Measurements from ENCODE around the gene SCAF1.

Gene SCAF1

GRCh38 chr19:49667473-49667872 is 25.5 kb downstream of the SCAF1 start:
- Histone ChIP-seq H3K4me3 (ENCODE audit: low read depth, low read length, poor library complexity, severe bottlenecking) (peak overlapping the region; percentile 83), H4K20me1 (ENCODE audit: insufficient read depth, low read length) (no peaks in the 10 kb centered on the region), H3K9ac (ENCODE audit: low read length) (peak overlapping the region; percentile 91), H3K36me3 (ENCODE audit: insufficient read depth, low read length) (peaks cover 31% of the 10 kb centered on the region), H3K4me1 (ENCODE audit: insufficient read depth, low read length, severe bottlenecking) (peaks cover 33% of the 10 kb centered on the region), H3F3A (ENCODE audit: insufficient read depth, low read length) (no peaks in the 10 kb centered on the region), H3K79me2 (ENCODE audit: insufficient read depth, low read length) (0 out of 2 replicates have a peak, but pooled peaks cover 5% of the 10 kb centered on the region), H3K27me3 (ENCODE audit: insufficient read depth, low read length) (no peaks in the 10 kb centered on the region), H3K9me3 (ENCODE audit: low read length) (no peaks in the 10 kb centered on the region), H2AFZ (ENCODE audit: low read length) (no peak overlapping the region), H3K4me2 (ENCODE audit: low read length) (peak overlapping the region; percentile 80), H3K27ac (ENCODE audit: low read depth, low read length, poor library complexity, severe bottlenecking) (peak overlapping the region; percentile 21), H3K9me2 (ENCODE audit: low read depth, low read length) (no peaks in the 10 kb centered on the region)
- no peak for TF ChIP-seq EZH2 (IDR thresholded peaks at IDR 0.05; ENCODE audit: borderline replicate concordance, low read length)
- TF ChIP-seq, protein P1, sequence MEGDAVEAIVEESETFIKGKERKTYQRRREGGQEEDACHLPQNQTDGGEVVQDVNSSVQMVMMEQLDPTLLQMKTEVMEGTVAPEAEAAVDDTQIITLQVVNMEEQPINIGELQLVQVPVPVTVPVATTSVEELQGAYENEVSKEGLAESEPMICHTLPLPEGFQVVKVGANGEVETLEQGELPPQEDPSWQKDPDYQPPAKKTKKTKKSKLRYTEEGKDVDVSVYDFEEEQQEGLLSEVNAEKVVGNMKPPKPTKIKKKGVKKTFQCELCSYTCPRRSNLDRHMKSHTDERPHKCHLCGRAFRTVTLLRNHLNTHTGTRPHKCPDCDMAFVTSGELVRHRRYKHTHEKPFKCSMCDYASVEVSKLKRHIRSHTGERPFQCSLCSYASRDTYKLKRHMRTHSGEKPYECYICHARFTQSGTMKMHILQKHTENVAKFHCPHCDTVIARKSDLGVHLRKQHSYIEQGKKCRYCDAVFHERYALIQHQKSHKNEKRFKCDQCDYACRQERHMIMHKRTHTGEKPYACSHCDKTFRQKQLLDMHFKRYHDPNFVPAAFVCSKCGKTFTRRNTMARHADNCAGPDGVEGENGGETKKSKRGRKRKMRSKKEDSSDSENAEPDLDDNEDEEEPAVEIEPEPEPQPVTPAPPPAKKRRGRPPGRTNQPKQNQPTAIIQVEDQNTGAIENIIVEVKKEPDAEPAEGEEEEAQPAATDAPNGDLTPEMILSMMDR (IDR thresholded peaks at IDR 0.05; ENCODE audit: low read length), result no peak

DNA sequence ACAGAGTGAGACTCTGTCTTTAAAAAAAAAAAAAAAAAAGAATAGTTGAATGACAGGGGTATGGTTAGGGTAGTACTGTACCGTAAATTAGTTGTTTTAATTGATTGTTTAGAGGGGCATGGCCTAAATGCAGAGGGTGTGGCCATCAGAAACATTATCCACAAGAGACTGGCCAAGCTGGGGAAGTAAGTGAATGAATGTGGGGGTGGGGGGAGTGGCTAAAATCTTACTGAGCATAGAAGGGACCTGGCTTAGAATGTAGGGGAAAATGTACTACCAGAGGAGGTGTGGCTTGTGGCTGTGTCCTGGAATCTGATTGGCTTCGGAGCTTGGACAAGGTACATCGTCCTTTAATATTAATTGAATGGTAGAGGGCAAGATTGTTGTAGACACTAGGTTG is 27.5 kb downstream of the SCAF1 start:
- TF ChIP-seq, protein P1 (IDR thresholded peaks at IDR 0.05; ENCODE audit: low read length), result no peak
- no peak for TF ChIP-seq EZH2 (IDR thresholded peaks at IDR 0.05; ENCODE audit: borderline replicate concordance, low read length)
- no peaks in the 10 kb centered on the region for H3K9me2 ChIP-seq (ENCODE audit: low read depth, low read length)
- no peak overlapping the region for H2AFZ ChIP-seq (ENCODE audit: low read length)
- H3K36me3 ChIP-seq (ENCODE audit: insufficient read depth, low read length), result peaks cover 22% of the 10 kb centered on the region
- H3K9ac ChIP-seq (ENCODE audit: low read length), result no peak overlapping the region
- H3K79me2 ChIP-seq (ENCODE audit: insufficient read depth, low read length), result 0 out of 2 replicates have a peak, but pooled peaks cover 5% of the 10 kb centered on the region
- no peaks in the 10 kb centered on the region for H3K27me3 ChIP-seq (ENCODE audit: insufficient read depth, low read length)
- H3K27ac ChIP-seq (ENCODE audit: low read depth, low read length, poor library complexity, severe bottlenecking), result no peak overlapping the region
- H3K4me1 ChIP-seq (ENCODE audit: insufficient read depth, low read length, severe bottlenecking), result peaks cover 40% of the 10 kb centered on the region
- H3K9me3 ChIP-seq (ENCODE audit: low read length), result no peaks in the 10 kb centered on the region
- peaks cover 6% of the 10 kb centered on the region; the same call in 1 of the 2 replicates for H3F3A ChIP-seq (ENCODE audit: insufficient read depth, low read length)
- H3K4me3 ChIP-seq (ENCODE audit: low read depth, low read length, poor library complexity, severe bottlenecking), result no peak overlapping the region
- no peak overlapping the region for H3K4me2 ChIP-seq (ENCODE audit: low read length)
- H4K20me1 ChIP-seq (ENCODE audit: insufficient read depth, low read length), result no peaks in the 10 kb centered on the region

GRCh38 chr19:49672131-49672919 is 30.3 kb downstream of the SCAF1 start:
- Histone ChIP-seq H3K4me3 (ENCODE audit: low read depth, low read length, poor library complexity, severe bottlenecking) (peak overlapping the region; percentile 5), H3K9me3 (ENCODE audit: low read length) (no peaks in the 10 kb centered on the region), H4K20me1 (ENCODE audit: insufficient read depth, low read length) (no peaks in the 10 kb centered on the region), H3K27ac (ENCODE audit: low read depth, low read length, poor library complexity, severe bottlenecking) (peak overlapping the region; percentile 46), H3K36me3 (ENCODE audit: insufficient read depth, low read length) (peaks cover 19% of the 10 kb centered on the region), H3F3A (ENCODE audit: insufficient read depth, low read length) (peaks cover 6% of the 10 kb centered on the region; the same call in 1 of the 2 replicates), H3K4me1 (ENCODE audit: insufficient read depth, low read length, severe bottlenecking) (peaks cover 41% of the 10 kb centered on the region), H3K9me2 (ENCODE audit: low read depth, low read length) (no peaks in the 10 kb centered on the region), H3K4me2 (ENCODE audit: low read length) (peak overlapping the region; percentile 44), H3K9ac (ENCODE audit: low read length) (peak overlapping the region; percentile 17; the same call in 1 of the 2 replicates), H3K79me2 (ENCODE audit: insufficient read depth, low read length) (no peaks in the 10 kb centered on the region), H3K27me3 (ENCODE audit: insufficient read depth, low read length) (no peaks in the 10 kb centered on the region), H2AFZ (ENCODE audit: low read length) (no peak overlapping the region)
- TF ChIP-seq, protein P1 (IDR thresholded peaks at IDR 0.05; ENCODE audit: low read length), result peak; percentile 97
- no peak for TF ChIP-seq EZH2 (IDR thresholded peaks at IDR 0.05; ENCODE audit: borderline replicate concordance, low read length)
